ENCODE results near the gene RAB36.

Gene RAB36

DNA sequence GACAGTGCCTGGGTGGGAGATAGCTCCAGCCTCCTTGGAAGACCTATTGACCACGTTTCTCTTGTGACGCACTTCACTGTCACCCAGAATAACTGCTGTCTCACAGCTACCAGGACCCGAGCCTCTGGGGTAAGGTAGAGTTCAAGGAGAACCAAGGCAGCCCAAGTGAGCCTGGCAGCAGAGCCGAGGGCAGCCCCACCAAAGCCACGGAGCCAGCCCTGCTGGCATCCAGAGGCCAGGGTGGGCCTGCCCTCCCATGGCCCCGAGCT, 36.3 kb upstream of the RAB36 start:
- no peak for DNase-seq

DNA sequence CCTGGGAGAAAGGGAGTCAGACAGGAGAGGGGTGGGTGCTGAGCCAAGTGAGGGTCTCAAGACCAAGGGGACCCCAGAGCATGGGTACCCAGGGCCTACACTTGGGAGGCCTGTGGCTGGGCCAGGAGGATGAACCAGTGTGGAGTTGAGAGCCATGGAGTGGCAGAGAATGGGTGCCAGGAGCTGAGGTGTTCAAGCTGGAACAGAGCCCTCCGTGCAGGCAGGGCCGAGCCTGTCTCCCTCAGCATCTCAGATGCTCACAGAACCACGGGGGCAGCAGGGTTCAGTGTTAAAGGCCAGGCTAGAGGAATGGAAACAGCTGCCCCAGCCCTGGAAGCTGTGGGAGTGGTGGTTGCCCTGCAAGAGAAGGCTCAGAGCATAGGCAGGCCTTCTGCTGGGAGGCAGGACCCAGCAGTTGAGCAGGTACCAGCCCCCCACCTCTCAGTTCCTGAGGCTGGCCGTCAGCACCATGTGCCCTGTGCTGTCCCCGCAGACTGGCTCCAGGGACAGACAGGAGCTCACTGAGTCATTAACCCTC, 35.8 kb upstream of the RAB36 start:
- no peak for DNase-seq

DNA sequence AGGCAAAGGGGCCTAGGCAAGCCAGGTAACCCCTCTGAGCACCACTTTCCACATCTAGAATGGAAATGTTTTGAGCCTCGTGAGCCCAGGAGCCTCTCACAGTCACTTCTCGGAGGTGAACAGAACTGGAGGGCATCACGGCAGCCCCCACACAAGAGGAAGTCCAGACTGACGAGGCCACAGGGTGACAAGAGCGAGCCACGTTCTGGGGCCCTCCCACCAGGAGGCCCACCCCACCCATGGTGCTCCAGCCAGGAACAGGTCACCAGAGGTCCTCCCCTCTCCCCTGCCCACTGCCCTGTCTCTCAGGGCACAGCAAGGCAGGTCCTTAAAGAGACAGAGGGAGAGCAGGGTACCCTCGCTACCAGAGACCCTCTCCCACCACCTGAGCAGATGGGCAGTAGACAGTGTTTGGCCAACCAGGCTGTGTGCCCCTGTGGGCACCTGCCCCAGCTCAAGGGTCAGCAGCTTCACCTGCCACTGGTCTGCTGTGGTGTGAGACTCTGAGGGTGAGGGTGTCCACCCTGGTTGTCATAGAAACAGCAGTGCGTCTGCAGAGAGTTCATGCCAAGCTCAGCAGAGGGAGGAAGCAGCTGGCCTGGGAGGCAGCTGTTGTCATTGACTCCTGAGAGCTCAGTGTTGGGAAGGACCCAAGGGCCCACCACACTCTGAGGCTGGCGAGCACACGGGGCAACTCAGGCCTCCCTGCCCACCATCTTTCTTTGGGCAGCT, 34.9 kb upstream of the RAB36 start:
- DNase-seq, result no peak

DNA sequence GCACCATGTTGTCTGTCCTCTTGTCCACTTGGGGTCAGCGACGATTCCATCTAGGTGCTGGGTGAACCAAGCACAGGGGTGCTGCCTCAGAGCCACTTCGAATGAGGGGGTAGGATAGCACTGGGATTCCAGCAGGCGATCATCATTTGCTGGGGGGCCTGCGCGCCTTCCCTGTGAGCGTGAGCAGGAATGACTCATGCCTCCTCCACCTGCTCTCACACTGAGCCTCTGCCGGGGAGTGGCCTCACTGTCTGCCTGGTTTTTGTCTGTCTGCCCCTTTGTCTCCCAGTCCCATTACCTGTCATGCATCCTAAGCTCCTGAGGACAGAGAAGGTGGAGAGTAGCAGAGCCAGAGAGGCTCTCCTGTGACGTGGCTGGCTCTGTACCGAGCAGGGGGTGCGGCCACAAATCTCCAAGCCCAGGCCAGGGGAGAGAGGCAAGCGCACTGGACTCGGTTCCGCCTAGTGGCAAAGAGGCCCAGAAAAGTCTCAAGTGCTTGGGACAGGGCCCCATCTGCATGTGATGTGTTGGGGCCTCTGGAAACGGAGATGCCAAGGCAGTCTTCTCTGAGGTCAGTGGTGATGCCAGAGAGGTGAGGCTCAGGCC, 34.3 kb upstream of the RAB36 start:
- DNase-seq, result no peak

DNA sequence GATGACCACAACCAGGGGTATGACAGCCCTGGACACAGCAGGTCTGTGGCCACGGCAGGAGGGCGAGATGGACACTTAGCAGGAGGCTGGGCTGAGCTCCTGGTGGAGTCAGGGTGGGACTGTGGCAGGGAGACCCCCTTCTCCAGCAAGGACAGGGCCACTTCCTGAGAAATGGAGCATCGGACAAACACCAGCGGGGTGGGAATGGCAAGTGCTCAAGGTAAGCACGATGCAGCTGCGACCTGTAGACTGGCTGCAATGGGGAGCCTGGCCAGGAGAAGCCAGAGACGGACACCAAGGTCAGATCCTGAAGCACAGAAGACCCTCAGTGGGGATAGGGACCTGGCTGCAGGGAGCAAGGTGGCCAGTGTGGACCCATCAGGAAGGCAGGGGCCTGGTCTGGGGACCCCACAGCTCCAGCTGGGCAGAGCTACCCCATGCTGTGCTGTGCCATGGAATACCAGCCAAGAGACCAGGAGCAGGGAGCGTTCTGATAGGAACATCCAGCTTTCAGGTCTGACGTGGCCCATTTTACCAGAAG, 32.7 kb upstream of the RAB36 start:
- DNase-seq, result no peak

DNA sequence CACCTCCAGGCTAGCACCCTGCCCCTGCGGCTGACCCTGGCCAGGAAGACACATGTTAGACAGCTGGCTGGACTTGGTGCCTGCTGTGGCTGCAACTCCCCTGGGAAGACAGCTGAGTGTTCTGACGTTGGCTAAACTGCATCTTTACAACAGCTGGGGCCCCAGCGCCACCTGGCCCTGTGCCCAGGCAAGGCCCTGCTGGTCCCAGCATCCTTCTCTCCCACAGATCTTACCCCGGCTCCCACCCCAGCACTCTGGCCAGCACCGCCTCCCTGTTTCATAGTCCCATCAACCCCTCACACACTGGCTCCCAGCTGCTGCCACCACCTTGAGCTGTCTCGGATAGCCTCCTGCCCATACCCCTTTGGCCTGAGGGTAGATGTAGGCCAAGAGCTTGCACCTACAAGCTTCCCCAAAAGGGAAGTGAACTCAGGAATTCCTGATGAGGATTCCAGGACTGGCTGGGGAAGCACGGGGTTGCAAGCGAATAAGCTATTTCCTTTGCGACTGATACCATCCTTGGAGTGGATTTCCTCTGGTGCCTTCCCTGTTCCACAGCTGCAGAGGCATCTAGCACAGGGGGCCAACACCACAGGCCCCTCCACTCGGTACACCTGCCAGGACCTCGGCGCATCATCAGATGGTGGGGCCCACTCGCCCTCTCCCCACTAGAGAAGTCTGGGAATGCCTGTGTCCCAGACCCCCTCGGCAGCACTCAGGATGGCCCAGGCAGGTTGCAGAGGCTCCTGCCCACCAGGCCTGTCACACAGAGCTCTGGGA, 32.0 kb upstream of the RAB36 start:
- DNase-seq, result peak; percentile 66

DNA sequence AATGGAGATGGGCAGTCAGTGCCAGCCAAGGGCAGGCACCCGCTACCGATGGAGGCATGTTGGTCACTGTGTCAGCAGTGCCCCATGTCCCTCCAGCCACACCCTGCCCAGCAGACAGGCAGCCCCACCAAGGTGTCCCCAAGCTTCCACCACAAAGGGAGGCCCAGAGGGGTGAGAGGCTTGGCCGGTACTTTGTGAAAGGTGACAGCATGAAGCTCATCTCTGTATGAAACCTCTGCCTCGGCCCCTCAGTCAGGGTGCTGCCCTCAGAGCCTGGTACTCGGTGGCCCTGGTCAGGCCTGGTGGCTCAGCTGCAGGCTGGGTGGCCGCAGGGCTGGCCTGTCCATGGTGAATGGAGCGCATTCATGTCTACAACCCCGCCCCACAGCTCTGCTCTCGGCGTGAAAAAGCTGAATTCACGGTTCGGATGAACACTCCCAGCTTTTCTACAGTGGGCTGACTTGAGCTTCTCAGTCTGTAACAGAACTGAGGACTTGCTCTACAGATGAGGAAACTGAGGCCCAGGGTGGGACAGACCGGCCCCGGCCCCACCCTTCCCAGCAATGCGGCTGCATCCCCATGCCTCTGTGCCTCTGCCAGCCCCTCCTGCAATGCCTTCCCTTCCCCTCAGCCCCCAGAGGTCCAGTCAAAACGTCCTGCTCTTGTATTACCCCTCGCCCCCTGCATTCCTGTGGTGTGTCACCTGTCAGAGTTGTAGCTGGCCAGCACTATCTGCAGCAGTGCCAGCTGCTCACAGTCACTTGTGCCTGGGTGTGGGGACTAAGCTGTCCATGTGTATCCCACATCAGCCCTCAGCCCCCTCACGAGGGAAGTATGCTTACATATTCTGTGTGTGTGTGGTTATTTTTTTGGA, 31.2 kb upstream of the RAB36 start:
- no peak for DNase-seq

DNA sequence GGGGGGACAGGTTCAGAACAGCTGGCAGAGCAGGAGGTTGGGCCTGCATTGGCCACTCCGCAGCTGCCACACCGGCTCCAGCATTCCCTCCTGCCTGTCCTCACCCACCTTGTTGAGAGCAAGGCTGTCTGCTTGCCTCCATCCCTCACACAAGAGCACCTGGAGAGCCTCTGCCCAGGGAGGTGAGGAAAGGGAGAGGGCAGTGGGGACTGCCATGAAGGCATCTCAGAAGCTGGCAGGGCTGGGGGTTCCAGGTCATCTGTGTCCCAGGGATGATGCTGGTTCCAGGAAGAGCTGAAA, 30.6 kb upstream of the RAB36 start:
- DNase-seq, result no peak

DNA sequence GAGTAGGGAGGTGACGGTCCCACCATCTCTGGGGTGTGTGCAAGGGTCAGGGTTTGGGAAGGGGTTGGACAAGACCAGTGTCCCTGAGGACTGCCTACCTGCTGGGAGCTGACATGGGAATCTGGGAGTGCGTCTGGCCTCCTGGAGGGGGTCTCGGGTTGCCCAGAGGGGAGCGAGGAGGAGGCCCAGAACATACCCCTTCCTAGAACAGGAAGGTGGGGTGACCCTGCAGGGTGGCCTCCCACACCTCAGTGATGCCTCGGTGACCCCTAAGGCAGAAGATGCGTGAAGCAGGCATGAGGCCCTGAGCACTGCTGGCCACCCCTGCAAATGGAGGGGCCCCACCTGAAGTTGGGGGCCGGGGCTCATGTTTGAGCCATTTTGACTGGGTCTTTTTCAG, 29.9 kb upstream of the RAB36 start:
- DNase-seq, result no peak

DNA sequence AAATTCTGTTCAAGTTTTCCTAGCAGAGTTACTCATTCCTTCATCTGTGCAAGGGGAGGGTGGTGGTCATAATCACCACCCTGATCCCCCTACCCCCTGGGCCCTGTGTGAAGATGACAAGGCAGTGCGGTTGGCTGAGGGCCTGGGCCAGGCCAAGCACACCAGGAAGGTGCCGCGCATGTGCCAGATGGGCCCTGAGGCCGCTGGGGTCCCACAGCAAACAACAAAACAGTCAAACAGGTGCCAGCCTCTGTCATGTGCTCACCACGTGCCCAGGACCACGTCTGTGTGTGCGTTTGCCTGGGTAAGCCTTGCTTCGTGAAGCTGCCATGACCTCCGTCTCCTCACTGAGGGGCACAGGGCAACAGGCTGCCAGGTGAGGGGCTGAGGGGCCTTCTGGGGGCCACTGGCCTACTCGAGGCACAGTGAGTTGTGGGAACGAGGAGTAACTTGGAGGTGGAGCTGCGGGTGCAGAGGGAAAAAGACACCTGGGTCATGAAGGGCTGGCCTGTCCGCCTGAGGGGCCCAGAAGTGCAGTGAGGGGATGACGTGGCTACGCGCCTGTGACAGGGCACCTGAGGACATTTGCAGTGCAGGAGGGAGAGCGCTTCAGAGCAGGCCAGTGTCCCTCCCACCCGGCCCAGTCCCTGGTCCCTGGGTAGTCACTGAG, 29.3 kb upstream of the RAB36 start:
- no peak for DNase-seq

DNA sequence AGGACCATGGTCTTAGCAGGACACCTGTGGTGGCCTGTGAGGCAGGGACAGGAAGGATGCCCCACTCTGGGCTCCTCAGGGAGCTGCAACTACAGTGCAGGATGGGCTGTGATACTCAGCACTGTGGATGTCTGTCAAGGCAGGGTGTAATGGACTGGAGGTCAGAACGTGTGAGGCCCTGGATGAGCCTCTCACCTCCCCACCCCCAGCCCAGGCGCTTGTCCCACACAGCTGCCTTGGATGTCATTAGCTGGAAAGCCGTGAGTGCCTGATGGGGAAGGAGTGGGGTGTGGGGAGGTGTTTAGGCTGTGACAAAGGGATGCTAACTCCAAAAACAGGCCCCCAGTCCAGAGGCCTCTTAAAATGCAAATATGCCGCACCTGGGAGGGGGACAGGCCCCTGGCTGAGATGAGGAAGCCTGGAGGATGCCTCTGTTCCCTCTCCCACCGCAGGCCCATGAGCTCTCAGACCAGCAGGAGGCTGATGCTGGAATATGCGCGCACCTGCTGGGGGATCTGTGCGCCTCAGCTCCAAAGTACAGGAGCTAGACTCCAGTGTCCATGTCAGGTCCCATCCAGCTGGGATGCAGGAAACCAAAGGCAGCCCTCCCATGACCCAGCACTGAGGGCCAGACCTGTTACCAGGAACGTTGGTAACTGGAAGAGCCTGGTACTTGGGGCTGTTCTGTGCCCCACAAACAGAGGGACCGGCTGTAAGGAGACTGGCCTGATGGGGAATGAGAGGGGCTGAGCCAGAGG, 28.6 kb upstream of the RAB36 start:
- no peak for DNase-seq

DNA sequence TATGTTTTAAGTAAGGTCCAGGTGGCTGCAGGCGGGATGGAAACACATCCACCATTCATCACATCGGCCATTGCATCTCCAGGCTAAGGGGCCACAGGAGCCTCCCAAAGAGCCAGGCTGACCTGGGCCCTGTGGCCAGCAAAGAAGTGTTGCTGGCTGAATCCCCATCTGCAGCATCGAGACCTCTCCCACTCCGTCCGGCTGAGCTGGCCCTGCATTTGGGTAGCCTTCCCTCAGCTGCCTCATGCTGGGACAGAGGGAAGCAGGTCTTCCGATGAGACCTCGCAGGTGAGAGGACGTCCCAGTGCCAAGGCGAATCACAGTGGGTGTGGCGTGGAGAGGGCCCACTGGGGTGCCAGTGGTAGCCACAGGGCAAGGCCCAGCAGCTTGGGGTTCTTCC, 28.0 kb upstream of the RAB36 start:
- no peak for DNase-seq

DNA sequence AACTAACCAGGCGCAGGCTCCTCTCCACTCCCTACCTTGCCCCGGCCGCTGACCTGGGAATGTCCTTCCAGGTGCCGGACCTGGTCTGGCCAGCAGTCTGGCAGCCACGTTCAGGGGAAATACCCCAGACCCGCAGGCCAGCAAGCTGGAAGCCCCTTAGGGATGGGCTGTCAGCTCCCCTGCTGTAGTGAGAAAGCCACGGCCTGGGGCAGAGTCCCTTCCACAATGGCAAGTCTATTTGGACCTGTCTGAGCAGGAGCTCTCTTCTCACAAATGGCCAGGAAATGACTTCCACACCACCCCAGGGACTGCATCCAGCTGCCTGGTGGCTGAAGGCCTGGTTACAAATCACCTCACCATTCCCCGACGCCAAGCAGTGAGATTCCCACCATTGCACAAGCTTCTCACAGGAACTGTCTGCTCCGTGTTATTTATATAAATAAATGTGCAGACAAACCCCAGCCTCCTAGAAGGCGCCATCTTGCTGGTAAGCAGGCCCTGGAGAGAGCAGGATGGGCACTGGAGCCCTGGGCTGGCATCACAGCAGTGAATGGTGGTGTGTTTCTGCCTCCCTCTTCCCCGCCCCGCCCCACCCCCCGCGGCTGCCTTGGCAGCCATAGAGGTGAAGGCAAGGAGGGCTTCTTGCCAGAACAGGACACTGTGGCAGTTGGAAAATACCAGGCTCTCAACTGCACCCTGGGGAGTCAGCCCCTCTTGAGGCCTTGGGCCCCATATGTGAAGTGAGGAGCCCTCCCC, 27.2 kb upstream of the RAB36 start:
- peak; percentile 35 for DNase-seq

DNA sequence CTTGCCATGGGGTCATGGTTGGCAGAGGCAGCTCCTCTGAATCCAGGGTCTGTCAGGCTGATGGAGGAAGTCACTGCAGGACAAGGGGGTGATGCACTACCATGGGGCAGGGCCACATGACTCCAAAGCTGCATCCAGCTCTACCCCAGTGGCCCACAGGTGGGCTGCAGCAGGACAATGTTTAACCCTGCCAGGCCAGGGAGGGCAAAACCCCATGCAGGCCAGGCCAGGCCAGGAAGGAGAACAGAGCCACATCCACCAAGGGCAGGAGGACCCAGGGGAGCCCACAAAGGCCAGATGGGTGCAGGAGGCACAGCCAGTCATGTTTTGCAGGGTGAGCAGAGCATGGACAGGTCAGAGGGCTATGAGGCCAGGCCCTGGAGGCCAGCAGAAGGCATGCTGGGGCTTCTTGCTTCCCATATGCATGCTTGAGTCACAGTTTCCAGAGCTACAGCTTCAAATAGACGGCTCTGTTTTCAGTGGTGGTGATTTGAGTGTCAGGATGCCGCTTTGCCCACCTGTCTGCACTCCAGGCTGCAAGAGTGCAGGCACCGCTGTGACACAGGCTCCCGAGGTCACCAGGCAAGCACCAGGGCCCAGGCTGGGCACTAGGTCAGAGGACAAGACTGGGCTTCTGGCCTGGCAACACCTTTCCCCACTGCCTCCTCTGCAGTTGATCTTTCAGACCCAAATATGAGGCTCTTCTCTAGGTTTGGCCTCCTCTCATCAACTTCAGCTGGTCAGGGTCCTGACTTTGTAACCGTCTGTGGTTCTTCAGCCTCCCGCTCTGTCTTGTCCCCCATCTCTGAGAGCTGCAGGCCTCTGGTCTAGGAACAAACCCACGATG, 26.4 kb upstream of the RAB36 start:
- no peak for DNase-seq

DNA sequence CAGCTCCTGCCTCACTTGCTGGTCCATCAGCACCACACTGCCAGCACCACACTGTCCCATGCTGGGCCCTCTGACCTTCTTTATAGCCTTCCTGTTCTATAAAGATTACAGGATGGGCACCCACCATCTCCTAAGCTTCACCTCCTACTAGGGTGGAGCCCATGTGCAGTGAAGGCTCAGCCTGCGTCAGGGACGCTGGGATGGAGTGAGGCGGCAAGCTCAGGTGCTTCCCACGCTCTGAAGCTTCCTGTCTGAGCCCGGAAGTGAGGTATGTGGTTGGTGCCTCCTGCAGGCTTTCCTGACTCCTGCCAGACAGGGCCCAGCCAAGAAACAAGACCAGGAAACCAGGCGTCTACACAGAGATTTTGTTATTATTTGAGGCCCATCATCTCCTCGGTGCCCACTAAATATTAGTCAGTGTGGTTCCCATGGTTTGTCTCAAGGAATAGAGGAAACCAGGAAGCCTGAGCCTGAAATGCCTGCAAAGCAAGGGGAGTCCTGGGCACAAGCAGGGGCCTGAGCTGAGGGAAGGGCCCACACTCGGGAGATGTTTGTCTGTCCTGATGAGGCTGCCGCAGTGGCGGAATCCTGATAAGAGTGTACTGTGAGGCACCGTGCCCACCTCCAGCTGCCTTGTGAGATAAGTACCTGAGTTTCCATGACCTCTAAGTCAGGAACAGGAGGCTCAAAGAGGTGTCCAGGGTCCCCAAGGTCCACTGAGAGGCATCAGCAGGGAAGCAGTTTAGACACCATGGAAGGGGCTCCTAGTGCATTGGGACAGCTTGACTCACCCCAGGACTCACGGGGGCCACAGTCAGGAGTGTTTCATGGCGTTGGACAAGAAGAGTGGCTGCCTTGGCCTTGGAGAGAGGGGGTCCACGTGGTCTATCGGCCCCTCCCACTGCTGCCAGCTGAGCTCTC, 25.5 kb upstream of the RAB36 start:
- DNase-seq, result no peak

DNA sequence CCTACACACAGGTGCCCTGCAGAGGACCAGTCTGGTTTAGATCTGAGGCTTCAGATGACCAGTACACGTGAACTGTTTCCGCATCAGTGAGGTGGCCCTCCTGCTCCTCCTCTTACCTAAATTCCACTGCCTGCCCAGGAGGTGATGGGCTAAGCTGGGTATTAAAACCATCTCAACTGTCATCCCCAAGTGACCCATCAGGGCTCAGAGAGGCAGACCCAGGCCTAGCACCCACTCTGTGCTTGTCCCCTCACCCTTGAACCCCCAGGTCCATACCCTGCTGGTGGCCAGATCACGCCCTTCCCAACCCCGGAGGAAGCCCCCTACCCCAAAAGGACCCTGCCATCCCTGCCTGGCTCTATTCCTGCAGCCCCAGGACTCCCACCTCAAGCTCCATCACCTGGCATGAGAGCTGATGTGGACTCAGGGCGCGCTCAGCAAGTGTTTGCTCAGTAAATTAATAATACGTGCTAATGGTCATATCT, 24.8 kb upstream of the RAB36 start:
- no peak for DNase-seq

DNA sequence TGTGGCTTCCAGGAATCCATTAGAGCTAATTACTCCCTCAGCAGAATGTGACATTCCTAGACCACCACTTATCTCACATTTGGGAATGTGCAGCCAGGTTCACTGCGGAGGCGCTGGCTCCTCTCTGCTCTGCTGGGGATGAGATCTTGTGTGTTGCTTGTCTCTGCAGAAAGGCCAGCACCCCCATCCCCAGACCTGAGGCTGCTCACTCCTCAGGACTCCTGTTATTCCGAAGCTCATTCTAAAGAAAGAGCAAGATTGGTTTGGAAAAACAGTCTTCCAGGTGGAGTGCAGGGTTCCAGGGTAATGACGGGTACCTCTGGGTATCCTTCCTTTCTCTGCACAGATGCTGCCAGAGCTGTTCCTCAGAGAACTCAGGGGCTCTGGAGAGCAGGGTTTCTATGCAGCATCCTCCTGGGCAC, 24.3 kb upstream of the RAB36 start:
- no peak for DNase-seq

DNA sequence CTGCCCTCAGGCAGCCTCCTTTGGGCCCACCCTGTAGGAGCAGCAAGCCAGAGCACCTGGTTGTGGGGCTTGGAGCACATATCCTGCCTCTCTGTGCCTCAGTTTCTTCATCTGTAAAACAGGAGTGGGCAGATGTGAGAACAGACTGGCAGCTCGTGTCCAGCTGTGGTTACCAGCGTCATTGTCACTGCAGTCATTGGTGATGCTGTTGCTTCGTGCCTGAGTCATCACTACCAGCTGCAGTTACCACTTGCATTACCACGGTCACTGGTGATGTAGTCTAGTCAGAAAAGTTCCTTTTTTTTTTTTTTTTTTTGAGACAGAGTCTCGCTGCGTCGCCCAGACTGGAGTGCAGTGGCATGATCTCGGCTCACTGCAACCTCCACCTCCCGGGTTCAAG, 23.9 kb upstream of the RAB36 start:
- no peak for DNase-seq

Data from NCI-H446 treated with DMSO at 0.1 percent for 48 hours (cell line).